PC-9 (cell line): ENCODE data around the gene RNASE7.

Experiments used
- CTCF ChIP-seq: fragments of 200-600 bp; sonication (generic); conservative IDR thresholded peaks from 2 replicates; pipeline ENCODE4 v1.6.1; 2017; ENCODE audit warnings: mixed run types, antibody characterized with exemption, mild to moderate bottlenecking, moderate library complexity
- EZH2 ChIP-seq: fragments of 200-600 bp; sonication (generic); IDR thresholded peaks from 2 replicates; pipeline ENCODE4 v1.8.0; 2017; ENCODE audit warnings: antibody characterized with exemption, low read depth

GRCh38 chr14:21015312-21015711 is 26.9 kb upstream of the RNASE7 start:
- TF ChIP-seq CTCF (no peak), EZH2 (no peak)
